MCF 10A (cell line): ENCODE measurements around the gene PTPRN2. TPM values are rescaled to one million over a fixed set of nuclear protein-coding genes. Genes with fewer than 3 reads are reported as not detected.

Experiments
- BruUV-seq: library from RNA; stranded (reverse); fragments of 400-500 nt; replicated peaks from 2 replicates; lab custom pipeline; 2021; lab: Mats Ljungman, UMichigan
- CTCF ChIA-PET: fragments of 300-600 bp; sonication (Branson Sonifier 250); formaldehyde crosslinking; extraction: SDS; loops from one replicate; lab custom pipeline; 2021; ENCODE audit warnings: antibody characterized with exemption, inconsistent platforms; lab: Yijun Ruan, JAX
- POLR2A ChIA-PET: fragments of 300-600, 350-650 bp; sonication (Branson Sonifier 250); formaldehyde crosslinking; extraction: SDS; loops from one replicate; lab custom pipeline; 2020; ENCODE audit warnings: antibody characterized with exemption, inconsistent platforms; lab: Yijun Ruan, JAX
- DNase-seq: peaks from one replicate; pipeline ENCODE4 v3.0.0-alpha.2; 2018; ENCODE audit not compliant: unreplicated experiment
- H3K27ac Mint-ChIP-seq: one replicate; pipeline ENCODE4 v1.8.0; 2022; ENCODE audit warnings: mild to moderate bottlenecking, low read depth, mixed read lengths; ENCODE audit not compliant: unreplicated experiment
- H3K27me3 Mint-ChIP-seq: one replicate; pipeline ENCODE4 v1.8.0; 2022; ENCODE audit warnings: mixed read lengths; ENCODE audit not compliant: insufficient read depth, unreplicated experiment
- H3K36me3 Mint-ChIP-seq: one replicate; pipeline ENCODE4 v1.8.0; 2022; ENCODE audit warnings: mild to moderate bottlenecking, moderate library complexity, mixed read lengths; ENCODE audit not compliant: insufficient read depth, unreplicated experiment
- H3K4me1 Mint-ChIP-seq: one replicate; pipeline ENCODE4 v1.8.0; 2022; ENCODE audit warnings: mixed read lengths; ENCODE audit not compliant: insufficient read depth, unreplicated experiment
- H3K4me3 Mint-ChIP-seq: one replicate; pipeline ENCODE4 v1.8.0; 2022; ENCODE audit warnings: mild to moderate bottlenecking, moderate library complexity, mixed read lengths; ENCODE audit not compliant: unreplicated experiment
- H3K9me3 Mint-ChIP-seq: one replicate; pipeline ENCODE4 v1.8.0; 2022; ENCODE audit warnings: mixed read lengths; ENCODE audit not compliant: unreplicated experiment
- intact Hi-C: fragments of 100-400 bp; cut with micrococcal nuclease; formaldehyde crosslinking; loops from 2 replicates; pipeline ENCODE4 v1.14.1; 2022
- total RNA-seq: library from RNA; stranded (reverse); gene quantifications from 2 replicates; pipeline ENCODE4 v1.2.3, GENCODE V29; 2022
- TF ChIP-seq, protein P1 (sequence below): fragments of 200-600 bp; IDR thresholded peaks from one replicate; pipeline ENCODE4 v1.8.0; 2022; ENCODE audit warnings: antibody characterized with exemption, mild to moderate bottlenecking; ENCODE audit not compliant: unreplicated experiment

PTPRN2 gene
- total RNA-seq, 1 experiment from 2014 or later: 4.5 TPM

DNA sequence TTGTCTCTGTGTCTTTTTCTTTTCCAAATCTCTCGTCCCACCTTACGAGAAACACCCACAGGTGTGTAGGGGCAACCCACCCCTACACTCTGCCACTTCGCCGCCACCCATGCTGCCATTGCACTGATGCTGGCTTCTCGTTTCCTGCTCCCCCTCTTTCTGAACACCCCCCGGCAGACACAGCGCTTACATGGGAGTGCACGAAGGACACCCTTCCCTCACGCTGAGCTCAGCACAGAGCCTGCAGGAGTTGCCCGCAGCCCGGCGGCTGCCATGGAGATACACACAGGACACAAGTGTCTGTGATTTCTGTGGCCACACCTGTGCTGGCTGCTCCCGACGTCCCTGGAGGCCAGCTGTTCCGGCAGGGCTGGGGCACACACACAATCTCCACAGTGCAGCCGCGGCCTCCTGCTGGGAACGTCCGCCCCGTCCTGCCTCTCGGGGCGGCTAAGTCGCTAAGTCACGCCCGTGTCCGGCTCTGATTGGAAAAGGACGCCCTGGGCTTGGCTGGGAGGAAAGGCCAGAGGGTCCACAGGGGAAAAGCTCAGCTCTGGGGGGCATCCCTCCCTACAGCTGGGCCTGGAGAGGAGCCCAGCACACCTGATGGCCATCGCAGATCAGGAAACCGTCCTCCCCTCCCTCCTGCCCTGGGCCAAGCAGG, 349.8 kb downstream of the PTPRN2 start:
- no TSS peak for BruUV-seq
- Mint-ChIP-seq H3K27ac (no peak overlapping the region), H3K36me3 (no peaks in the 10 kb centered on the region), H3K27me3 (peaks cover 10% of the 10 kb centered on the region), H3K4me1 (no peaks in the 10 kb centered on the region), H3K9me3 (peaks cover 17% of the 10 kb centered on the region), H3K4me3 (no peak overlapping the region)
- POLR2A ChIA-PET: no interaction called here
- intact Hi-C loops: no loop called here
- CTCF ChIA-PET: no interaction called here
- TF ChIP-seq, protein P1, sequence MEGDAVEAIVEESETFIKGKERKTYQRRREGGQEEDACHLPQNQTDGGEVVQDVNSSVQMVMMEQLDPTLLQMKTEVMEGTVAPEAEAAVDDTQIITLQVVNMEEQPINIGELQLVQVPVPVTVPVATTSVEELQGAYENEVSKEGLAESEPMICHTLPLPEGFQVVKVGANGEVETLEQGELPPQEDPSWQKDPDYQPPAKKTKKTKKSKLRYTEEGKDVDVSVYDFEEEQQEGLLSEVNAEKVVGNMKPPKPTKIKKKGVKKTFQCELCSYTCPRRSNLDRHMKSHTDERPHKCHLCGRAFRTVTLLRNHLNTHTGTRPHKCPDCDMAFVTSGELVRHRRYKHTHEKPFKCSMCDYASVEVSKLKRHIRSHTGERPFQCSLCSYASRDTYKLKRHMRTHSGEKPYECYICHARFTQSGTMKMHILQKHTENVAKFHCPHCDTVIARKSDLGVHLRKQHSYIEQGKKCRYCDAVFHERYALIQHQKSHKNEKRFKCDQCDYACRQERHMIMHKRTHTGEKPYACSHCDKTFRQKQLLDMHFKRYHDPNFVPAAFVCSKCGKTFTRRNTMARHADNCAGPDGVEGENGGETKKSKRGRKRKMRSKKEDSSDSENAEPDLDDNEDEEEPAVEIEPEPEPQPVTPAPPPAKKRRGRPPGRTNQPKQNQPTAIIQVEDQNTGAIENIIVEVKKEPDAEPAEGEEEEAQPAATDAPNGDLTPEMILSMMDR: no peak
- DNase-seq: no peak

DNA sequence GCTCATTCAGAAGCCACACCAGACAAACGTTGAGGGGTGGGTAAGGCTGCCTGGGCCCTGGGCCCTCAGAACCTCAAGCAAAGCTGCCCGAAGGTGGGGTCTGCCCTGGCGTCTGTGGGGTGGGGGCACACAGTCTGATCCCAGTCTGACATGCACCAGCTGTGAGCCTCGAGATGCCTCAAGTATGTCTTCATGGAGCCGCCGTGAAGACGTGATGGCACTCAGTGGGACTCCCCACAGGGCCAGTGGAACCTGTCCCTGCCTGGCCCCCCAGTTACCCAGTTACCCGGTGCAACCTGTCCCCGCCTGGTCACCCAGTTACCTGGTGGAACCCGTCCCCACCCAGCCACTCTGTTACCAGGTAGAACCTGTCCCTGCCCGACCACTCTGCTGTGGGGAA, 351.2 kb downstream of the PTPRN2 start:
- Mint-ChIP-seq H3K4me1 (no peaks in the 10 kb centered on the region), H3K9me3 (peaks cover 26% of the 10 kb centered on the region), H3K27ac (no peak overlapping the region), H3K4me3 (no peak overlapping the region), H3K36me3 (no peaks in the 10 kb centered on the region), H3K27me3 (peaks cover 9% of the 10 kb centered on the region)
- TF ChIP-seq, protein P1: no peak
- ChIA-PET CTCF (no interaction called here), POLR2A (no interaction called here)
- no TSS peak for BruUV-seq
- DNase-seq: no peak
- intact Hi-C loops: no loop called here

DNA sequence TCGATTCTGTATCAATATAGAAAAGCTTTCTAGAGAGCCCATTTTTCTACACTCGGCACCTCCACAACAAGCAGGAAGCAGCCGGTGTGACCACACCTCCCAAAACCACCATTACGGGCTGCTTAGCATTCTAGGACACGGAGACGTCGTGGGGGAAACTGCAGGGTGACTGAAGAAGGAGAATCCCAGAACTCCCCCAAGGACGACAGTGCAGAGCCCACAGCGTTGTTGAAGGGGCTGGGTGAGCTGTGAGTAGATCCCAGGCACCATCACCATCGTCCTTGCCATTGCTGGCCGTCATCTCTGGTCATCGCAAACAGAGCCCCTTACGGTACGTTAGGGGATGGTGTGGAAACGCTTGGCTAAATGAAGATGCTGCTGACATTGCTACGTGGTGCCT, 351.8 kb downstream of the PTPRN2 start:
- no peaks in the 10 kb centered on the region for H3K36me3 Mint-ChIP-seq
- H3K27ac Mint-ChIP-seq: no peak overlapping the region
- H3K4me3 Mint-ChIP-seq: no peak overlapping the region
- TF ChIP-seq, protein P1: no peak
- H3K27me3 Mint-ChIP-seq: peaks cover 14% of the 10 kb centered on the region
- ChIA-PET POLR2A (interaction anchor here (0.8 kb wide), 1 partner anchor 8 kb away, joined by 5 read pairs; no protein-coding TSS in a partner anchor), CTCF (no interaction called here)
- no peaks in the 10 kb centered on the region for H3K4me1 Mint-ChIP-seq
- H3K9me3 Mint-ChIP-seq: peaks cover 30% of the 10 kb centered on the region
- no TSS peak for BruUV-seq
- intact Hi-C loops: no loop called here
- DNase-seq: no peak

DNA sequence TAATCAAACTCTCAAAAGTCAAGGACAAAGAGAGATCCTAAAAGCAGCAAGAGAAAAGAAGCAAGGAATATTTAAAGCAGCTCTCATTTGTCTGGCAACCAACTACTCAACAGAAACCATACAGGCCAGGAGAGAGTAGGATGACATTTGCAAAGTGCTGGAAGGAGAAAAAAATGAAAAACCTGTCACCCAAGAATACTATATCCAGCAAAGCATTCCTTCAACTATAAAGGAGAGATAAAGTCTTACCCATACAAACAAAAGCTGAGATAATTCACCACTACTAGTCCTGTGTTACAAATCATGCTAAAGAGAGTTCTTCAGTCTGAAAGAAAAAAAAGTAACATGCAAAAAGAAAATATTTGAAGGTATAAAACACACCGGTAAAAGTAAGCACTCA, 357.7 kb downstream of the PTPRN2 start:
- H3K27ac Mint-ChIP-seq: no peak overlapping the region
- intact Hi-C loops: no loop called here
- no peaks in the 10 kb centered on the region for H3K4me1 Mint-ChIP-seq
- peaks cover 52% of the 10 kb centered on the region for H3K27me3 Mint-ChIP-seq
- DNase-seq: no peak
- TF ChIP-seq, protein P1: no peak
- no peak overlapping the region for H3K4me3 Mint-ChIP-seq
- CTCF ChIA-PET: no interaction called here
- peaks cover 39% of the 10 kb centered on the region for H3K9me3 Mint-ChIP-seq
- BruUV-seq: no TSS peak
- POLR2A ChIA-PET: no interaction called here
- H3K36me3 Mint-ChIP-seq: no peaks in the 10 kb centered on the region
